Stimulated activated CD8-positive, alpha-beta memory T cell treated with anti-CD3 and anti-CD28 coated beads, Interleukin-12 subunit alpha, Interleukin-12 subunit beta, amount 100 ng/mL, for 1 hour (primary cell): ENCODE data around the gene MRPS11.
"Not testable (repeated sequence)": the region's sequence is repeated elsewhere in the genome, so short reads cannot be mapped to it uniquely, and the experiment has no call there.

Experiments
- DNase-seq: peaks from one replicate; pipeline ENCODE4 v3.0.0-alpha.2; 2020; ENCODE audit warnings: low read depth

Gene MRPS11

GRCh38 chr15:88490036-88490435, 22.5 kb downstream of the MRPS11 start:
- no peak for DNase-seq

- no peak for DNase-seq
Observed at GRCh38 chr15:88491158-88491557, 23.6 kb downstream of the MRPS11 start.

- DNase-seq, result no peak
Observed at GRCh38 chr15:88493844-88494243, 26.3 kb downstream of the MRPS11 start.

GRCh38 chr15:88497109-88497765, 29.7 kb downstream of the MRPS11 start:
- DNase-seq, result no peak

- no peak for DNase-seq
Observed at GRCh38 chr15:88498996-88499395, 31.5 kb downstream of the MRPS11 start.

- no peak for DNase-seq
Observed at GRCh38 chr15:88504445-88504844, 36.9 kb downstream of the MRPS11 start.

GRCh38 chr15:88505721-88506120, 38.2 kb downstream of the MRPS11 start:
- no peak for DNase-seq

GRCh38 chr15:88506628-88507027, 39.1 kb downstream of the MRPS11 start:
- no peak for DNase-seq

- no peak for DNase-seq
Observed at GRCh38 chr15:88509321-88509720, 41.8 kb downstream of the MRPS11 start.

- no peak for DNase-seq
Observed at GRCh38 chr15:88509964-88510363, 42.5 kb downstream of the MRPS11 start.

- no peak for DNase-seq
Observed at GRCh38 chr15:88511161-88511560, 43.7 kb downstream of the MRPS11 start.

- DNase-seq, result no peak
Observed at GRCh38 chr15:88512078-88512477, 44.6 kb downstream of the MRPS11 start.

GRCh38 chr15:88512601-88513000, 45.1 kb downstream of the MRPS11 start:
- no peak for DNase-seq

GRCh38 chr15:88513195-88513594, 45.7 kb downstream of the MRPS11 start:
- no peak for DNase-seq

GRCh38 chr15:88518903-88519302, 51.4 kb downstream of the MRPS11 start:
- DNase-seq, result no peak

- not testable (repeated sequence) for DNase-seq
Observed at GRCh38 chr15:88524094-88524493, 56.6 kb downstream of the MRPS11 start.

GRCh38 chr15:88525418-88525817, 57.9 kb downstream of the MRPS11 start:
- DNase-seq, result no peak

- no peak for DNase-seq
Observed at GRCh38 chr15:88526247-88526879, 58.9 kb downstream of the MRPS11 start.

GRCh38 chr15:88529021-88529630, 61.6 kb downstream of the MRPS11 start:
- DNase-seq, result no peak
